ENCODE measurements around the gene PTPRT. TPM values are rescaled to one million over a fixed set of nuclear protein-coding genes. Genes with fewer than 3 reads are reported as not detected.

PTPRT gene
- polyA plus RNA-seq, 2 of the 4 experiments (the other 2 are of a cell fraction), result not detected

DNA sequence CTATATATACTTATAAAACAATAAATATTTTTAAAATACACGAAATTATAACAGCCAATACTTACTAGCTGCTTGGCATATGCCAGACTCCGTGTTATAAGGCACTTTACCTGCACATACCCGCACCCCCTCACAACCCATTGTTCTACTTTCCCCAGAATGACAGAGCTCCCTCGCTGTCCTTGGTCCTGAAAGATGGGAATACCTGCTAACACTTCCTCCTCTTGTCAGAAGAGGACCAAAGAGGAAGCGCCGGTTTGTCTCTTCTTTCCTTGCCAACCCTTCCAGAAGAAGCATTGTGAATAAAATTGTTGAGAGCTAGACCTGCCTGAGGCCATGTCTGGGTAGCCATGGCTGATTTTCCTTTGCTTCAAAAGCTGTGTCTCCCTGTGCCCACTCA is 149.3 kb downstream of the PTPRT start:
- FAIRE-seq (no peak), ATAC-seq (no peak), DNase-seq (ENCODE audit: low read depth in 1 of 2, low spot score in 1 of 2) (peak in 1 of 2 experiments; percentile 5)
- TF ChIP-seq JUNB (IDR thresholded peaks at IDR 0.05) (no peak), ZSCAN20 (CRISPR knock-in tag; IDR thresholded peaks at IDR 0.05) (no peak), EHMT2 (IDR thresholded peaks at IDR 0.05; ENCODE audit: low read depth) (0 out of 2 replicates have a peak, but pooled peaks have one; percentile 18), BHLHE40 (IDR thresholded peaks at IDR 0.05; ENCODE audit: low read depth, low read length) (no peak), KDM1A (IDR thresholded peaks at IDR 0.05; ENCODE audit: low read depth) (no peak), FOSL2 (IDR thresholded peaks at IDR 0.05) (no peak), FOSL2 (CRISPR knock-in tag; IDR thresholded peaks at IDR 0.05) (no peak), POLR2AphosphoS2 (conservative IDR thresholded peaks at IDR 0.05; ENCODE audit: low read length) (no peak), RCOR1 (IDR thresholded peaks at IDR 0.05; ENCODE audit: low read depth, low read length) (no peak)
- TF ChIP-seq, protein P1, sequence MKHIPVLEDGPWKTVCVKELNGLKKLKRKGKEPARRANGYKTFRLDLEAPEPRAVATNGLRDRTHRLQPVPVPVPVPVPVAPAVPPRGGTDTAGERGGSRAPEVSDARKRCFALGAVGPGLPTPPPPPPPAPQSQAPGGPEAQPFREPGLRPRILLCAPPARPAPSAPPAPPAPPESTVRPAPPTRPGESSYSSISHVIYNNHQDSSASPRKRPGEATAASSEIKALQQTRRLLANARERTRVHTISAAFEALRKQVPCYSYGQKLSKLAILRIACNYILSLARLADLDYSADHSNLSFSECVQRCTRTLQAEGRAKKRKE (CRISPR knock-in tag; IDR thresholded peaks at IDR 0.05; ENCODE audit: low read depth), result no peak
- TF ChIP-seq, protein P2, sequence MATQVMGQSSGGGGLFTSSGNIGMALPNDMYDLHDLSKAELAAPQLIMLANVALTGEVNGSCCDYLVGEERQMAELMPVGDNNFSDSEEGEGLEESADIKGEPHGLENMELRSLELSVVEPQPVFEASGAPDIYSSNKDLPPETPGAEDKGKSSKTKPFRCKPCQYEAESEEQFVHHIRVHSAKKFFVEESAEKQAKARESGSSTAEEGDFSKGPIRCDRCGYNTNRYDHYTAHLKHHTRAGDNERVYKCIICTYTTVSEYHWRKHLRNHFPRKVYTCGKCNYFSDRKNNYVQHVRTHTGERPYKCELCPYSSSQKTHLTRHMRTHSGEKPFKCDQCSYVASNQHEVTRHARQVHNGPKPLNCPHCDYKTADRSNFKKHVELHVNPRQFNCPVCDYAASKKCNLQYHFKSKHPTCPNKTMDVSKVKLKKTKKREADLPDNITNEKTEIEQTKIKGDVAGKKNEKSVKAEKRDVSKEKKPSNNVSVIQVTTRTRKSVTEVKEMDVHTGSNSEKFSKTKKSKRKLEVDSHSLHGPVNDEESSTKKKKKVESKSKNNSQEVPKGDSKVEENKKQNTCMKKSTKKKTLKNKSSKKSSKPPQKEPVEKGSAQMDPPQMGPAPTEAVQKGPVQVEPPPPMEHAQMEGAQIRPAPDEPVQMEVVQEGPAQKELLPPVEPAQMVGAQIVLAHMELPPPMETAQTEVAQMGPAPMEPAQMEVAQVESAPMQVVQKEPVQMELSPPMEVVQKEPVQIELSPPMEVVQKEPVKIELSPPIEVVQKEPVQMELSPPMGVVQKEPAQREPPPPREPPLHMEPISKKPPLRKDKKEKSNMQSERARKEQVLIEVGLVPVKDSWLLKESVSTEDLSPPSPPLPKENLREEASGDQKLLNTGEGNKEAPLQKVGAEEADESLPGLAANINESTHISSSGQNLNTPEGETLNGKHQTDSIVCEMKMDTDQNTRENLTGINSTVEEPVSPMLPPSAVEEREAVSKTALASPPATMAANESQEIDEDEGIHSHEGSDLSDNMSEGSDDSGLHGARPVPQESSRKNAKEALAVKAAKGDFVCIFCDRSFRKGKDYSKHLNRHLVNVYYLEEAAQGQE (IDR thresholded peaks at IDR 0.05), result peak; percentile 83
- no peak overlapping the region for H3K4me2 ChIP-seq
- H3K27ac ChIP-seq, result no peak overlapping the region
- no peaks in the 10 kb centered on the region for H3K9me3 ChIP-seq
- H3K4me3 ChIP-seq, result no peak overlapping the region
- no peaks in the 10 kb centered on the region for H3K4me1 ChIP-seq
- ChIA-PET POLR2A (no interaction called here), CTCF (interaction anchor here (0.7 kb wide), 1 partner anchor 61 kb away, joined by 5 read pairs; no protein-coding TSS in a partner anchor)
- 1% methylated on average over 5 of the region's 6 CpGs for WGBS (ENCODE audit: missing lambda C conversion rate)

DNA sequence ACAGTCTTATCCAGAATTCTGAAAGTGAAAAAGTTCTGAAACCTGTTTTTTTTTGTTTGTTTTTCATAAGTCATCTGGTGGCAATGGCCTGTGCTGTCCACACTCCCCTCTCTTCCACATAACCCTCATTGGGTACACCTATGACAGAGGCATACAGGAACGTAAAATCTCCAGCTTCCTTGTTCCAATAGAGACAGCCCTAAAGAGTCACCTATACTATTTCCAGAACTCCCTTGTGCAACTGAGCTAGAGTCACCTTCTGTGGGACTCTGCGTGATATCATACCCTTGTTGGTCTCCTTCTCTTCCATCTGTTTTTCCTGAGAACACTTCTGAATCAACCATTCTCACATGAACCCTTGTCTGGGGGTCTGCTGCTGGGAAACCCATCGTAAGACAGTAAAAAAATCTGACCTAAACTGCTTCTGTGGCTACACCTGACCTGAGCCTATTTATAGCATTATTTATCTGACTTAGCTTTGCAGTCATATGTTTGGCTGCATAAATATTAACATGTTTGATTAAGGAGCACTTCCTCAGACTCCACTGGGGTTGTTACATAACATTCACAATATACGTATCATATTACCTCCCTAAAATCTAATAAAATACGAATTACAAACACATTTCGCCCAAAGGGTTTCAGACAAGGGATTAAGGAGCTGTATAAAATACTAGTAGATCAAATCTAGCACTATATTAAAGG is 151.9 kb downstream of the PTPRT start:
- 9% methylated on average over 6 of the region's 6 CpGs for WGBS (ENCODE audit: missing lambda C conversion rate)
- FAIRE-seq (no peak), DNase-seq (ENCODE audit: low read depth in 1 of 2, low spot score in 1 of 2) (no peak), ATAC-seq (no peak)
- no peak overlapping the region for H3K4me2 ChIP-seq
- ChIA-PET CTCF (no interaction called here), POLR2A (no interaction called here)
- no peaks in the 10 kb centered on the region for H3K4me1 ChIP-seq
- no peak overlapping the region for H3K27ac ChIP-seq
- H3K9me3 ChIP-seq, result no peaks in the 10 kb centered on the region
- H3K4me3 ChIP-seq, result no peak overlapping the region
- TF ChIP-seq POLR2A (IDR thresholded peaks at IDR 0.05; ENCODE audit: low read length) (no peak), TP53 (CRISPR knock-in tag; IDR thresholded peaks at IDR 0.05) (no peak), JUN (IDR thresholded peaks at IDR 0.05) (no peak)

DNA sequence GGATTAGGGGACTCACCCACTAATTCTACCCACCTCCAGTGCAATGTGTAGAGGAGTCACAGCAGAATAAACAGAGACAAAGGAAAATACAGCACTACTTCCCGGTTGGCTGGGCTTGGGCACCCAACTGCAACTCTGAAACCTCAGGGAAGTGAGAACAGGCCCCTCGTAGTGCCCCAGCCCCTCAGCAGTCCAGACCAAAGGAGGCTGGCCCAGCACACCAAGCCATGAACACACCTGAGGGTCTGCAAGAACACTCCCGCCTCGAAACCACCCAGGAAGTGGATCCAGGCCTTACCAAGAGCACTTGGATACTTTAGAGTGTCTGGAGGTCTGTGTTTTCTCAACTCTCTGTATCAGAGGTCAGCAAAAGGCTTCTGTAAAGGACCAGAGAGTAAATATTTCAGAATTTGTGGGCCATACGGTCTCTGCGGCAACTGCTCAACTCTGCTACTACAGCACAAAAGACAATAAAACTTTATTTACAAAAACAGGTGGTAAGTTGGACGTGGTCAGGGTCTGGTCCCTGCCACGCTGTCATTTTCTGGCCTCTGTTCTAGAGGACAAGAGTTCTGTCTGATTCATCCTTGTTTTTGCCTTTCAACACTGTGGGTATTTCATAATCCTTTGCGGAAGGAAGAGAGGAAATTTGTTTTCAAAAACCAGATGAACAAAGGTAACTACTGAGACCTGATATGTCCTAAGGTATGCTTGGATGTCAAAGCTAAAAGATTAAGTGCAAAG is 154.6 kb downstream of the PTPRT start:
- CTCF ChIA-PET, result no interaction called here
- Histone ChIP-seq H3K27ac (no peak overlapping the region), H3K4me3 (no peak overlapping the region), H3K4me2 (no peak overlapping the region), H3K9me3 (no peaks in the 10 kb centered on the region), H3K4me1 (no peaks in the 10 kb centered on the region)
- POLR2A ChIA-PET, result no interaction called here
- WGBS (ENCODE audit: missing lambda C conversion rate), result 27% methylated on average over 9 of the region's 9 CpGs
- DNase-seq (ENCODE audit: low read depth in 1 of 2, low spot score in 1 of 2) (no peak), ATAC-seq (no peak), FAIRE-seq (no peak)
- TF ChIP-seq MAZ (IDR thresholded peaks at IDR 0.05; ENCODE audit: borderline replicate concordance, low read depth, low read length), result no peak
- no peak for TF ChIP-seq SREBF2 (IDR thresholded peaks at IDR 0.05)
- no peak for TF ChIP-seq CHD2 (IDR thresholded peaks at IDR 0.05; ENCODE audit: low read length, partially characterized antibody)
- TF ChIP-seq, protein P3, sequence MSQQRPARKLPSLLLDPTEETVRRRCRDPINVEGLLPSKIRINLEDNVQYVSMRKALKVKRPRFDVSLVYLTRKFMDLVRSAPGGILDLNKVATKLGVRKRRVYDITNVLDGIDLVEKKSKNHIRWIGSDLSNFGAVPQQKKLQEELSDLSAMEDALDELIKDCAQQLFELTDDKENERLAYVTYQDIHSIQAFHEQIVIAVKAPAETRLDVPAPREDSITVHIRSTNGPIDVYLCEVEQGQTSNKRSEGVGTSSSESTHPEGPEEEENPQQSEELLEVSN (IDR thresholded peaks at IDR 0.05; ENCODE audit: borderline replicate concordance, low read depth), result no peak
- TF ChIP-seq, protein P4, sequence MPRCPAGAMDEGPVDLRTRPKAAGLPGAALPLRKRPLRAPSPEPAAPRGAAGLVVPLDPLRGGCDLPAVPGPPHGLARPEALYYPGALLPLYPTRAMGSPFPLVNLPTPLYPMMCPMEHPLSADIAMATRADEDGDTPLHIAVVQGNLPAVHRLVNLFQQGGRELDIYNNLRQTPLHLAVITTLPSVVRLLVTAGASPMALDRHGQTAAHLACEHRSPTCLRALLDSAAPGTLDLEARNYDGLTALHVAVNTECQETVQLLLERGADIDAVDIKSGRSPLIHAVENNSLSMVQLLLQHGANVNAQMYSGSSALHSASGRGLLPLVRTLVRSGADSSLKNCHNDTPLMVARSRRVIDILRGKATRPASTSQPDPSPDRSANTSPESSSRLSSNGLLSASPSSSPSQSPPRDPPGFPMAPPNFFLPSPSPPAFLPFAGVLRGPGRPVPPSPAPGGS (IDR thresholded peaks at IDR 0.05), result no peak
- no peak for TF ChIP-seq GATA3 (IDR thresholded peaks at IDR 0.05; ENCODE audit: borderline replicate concordance)
- no peak for TF ChIP-seq TFCP2L1 (CRISPR knock-in tag; IDR thresholded peaks at IDR 0.05)
- no peak for TF ChIP-seq MYC (IDR thresholded peaks at IDR 0.05; ENCODE audit: borderline replicate concordance, low read length)
- TF ChIP-seq, protein P1 (CRISPR knock-in tag; IDR thresholded peaks at IDR 0.05; ENCODE audit: low read depth), result no peak
- no peak for TF ChIP-seq NFE2L2 (conservative IDR thresholded peaks at IDR 0.05; ENCODE audit: low read length)

All from A549 (cell line).